Neural cell (in vitro differentiated cells): Measurements from ENCODE around the gene ISCU. TPM values are rescaled to one million over a fixed set of nuclear protein-coding genes. Genes with fewer than 3 reads are reported as not detected.
"Not testable (repeated sequence)": the region's sequence is repeated elsewhere in the genome, so short reads cannot be mapped to it uniquely, and the experiment has no call there.

Source experiments
- H2AFZ ChIP-seq: fragments of 200-600, 300-800 bp; sonication (generic), shearing (Covaris generic); 2 replicates; pipeline ENCODE4 v1.6.0; 2014; ENCODE audit warnings: low read depth, mild to moderate bottlenecking, antibody characterized with exemption, low read length, moderate library complexity
- H3F3A ChIP-seq: fragments of 200-600 bp; shearing (Covaris generic); 2 replicates; pipeline ENCODE4 v1.6.1; 2016; ENCODE audit warnings: mild to moderate bottlenecking, moderate library complexity, mixed read lengths, antibody characterized with exemption, low read length; ENCODE audit not compliant: insufficient read depth, poor library complexity, severe bottlenecking
- H3K27ac ChIP-seq: fragments of 200-600, 300-800 bp; sonication (generic), shearing (Covaris generic); 2 replicates; pipeline ENCODE4 v1.5.1; 2014; ENCODE audit warnings: mild to moderate bottlenecking, low read length, moderate library complexity
- H3K27me3 ChIP-seq: fragments of 300-800, 200-600 bp; sonication (generic), shearing (Covaris generic); 2 replicates; pipeline ENCODE4 v1.6.0; 2014; ENCODE audit warnings: mild to moderate bottlenecking, low read depth, low read length, moderate library complexity; ENCODE audit not compliant: insufficient read depth
- H3K36me3 ChIP-seq: fragments of 300-800, 200-600 bp; sonication (generic), shearing (Covaris generic); 2 replicates; pipeline ENCODE4 v1.5.1; 2014; ENCODE audit warnings: mild to moderate bottlenecking, antibody characterized with exemption, low read length, moderate library complexity; ENCODE audit not compliant: insufficient read depth
- H3K4me2 ChIP-seq: fragments of 300-800, 200-600 bp; sonication (generic), shearing (Covaris generic); 2 replicates; pipeline ENCODE4 v1.6.0; 2014; ENCODE audit warnings: mild to moderate bottlenecking, low read length
- H3K4me3 ChIP-seq: fragments of 300-800, 200-600 bp; sonication (generic), shearing (Covaris generic); 2 replicates; pipeline ENCODE4 v1.5.1; 2014; ENCODE audit warnings: mild to moderate bottlenecking, low read length, moderate library complexity
- H3K79me2 ChIP-seq: fragments of 200-600 bp; shearing (Covaris generic); replicated peaks from 2 replicates; pipeline ENCODE4 v1.6.0; 2014; ENCODE audit warnings: mild to moderate bottlenecking, low read length, moderate library complexity; ENCODE audit not compliant: insufficient read depth
- H3K9ac ChIP-seq: fragments of 300-800, 200-600 bp; sonication (generic), shearing (Covaris generic); 2 replicates; pipeline ENCODE4 v1.6.1; 2016; ENCODE audit warnings: mild to moderate bottlenecking, low read length, mixed read lengths
- H3K9me2 ChIP-seq: fragments of 200-600 bp; shearing (Covaris generic); 2 replicates; pipeline ENCODE4 v1.6.1; 2016; ENCODE audit warnings: mild to moderate bottlenecking, low read length, mixed read lengths; ENCODE audit not compliant: insufficient read depth
- H3K9me3 ChIP-seq: fragments of 200-600, 300-800 bp; sonication (generic), shearing (Covaris generic); 2 replicates; pipeline ENCODE4 v1.6.1; 2016; ENCODE audit warnings: mild to moderate bottlenecking, mixed run types, low read length, moderate library complexity, mixed read lengths
- H4K20me1 ChIP-seq: fragments of 200-600 bp; shearing (Covaris generic); 2 replicates; pipeline ENCODE4 v1.6.1; 2016; ENCODE audit warnings: mild to moderate bottlenecking, mixed run types; ENCODE audit not compliant: insufficient read depth
- CTCF ChIP-seq: fragments of 450-650 bp; IDR thresholded peaks from 2 replicates; pipeline ENCODE4 v1.5.1; 2014; ENCODE audit warnings: antibody characterized with exemption, mild to moderate bottlenecking, moderate library complexity; ENCODE audit not compliant: poor library complexity, severe bottlenecking
- EP300 ChIP-seq: fragments of 450-650 bp; conservative IDR thresholded peaks from 2 replicates; pipeline ENCODE4 v1.6.1; 2014; ENCODE audit warnings: antibody characterized with exemption, mild to moderate bottlenecking, moderate library complexity; ENCODE audit not compliant: poor library complexity, severe bottlenecking
- EZH2 ChIP-seq: fragments of 200-600, 300-800 bp; shearing (Covaris generic), sonication (generic); IDR thresholded peaks from 2 replicates; pipeline ENCODE4 v1.6.1; 2014; ENCODE audit warnings: antibody characterized with exemption, low read length, borderline replicate concordance, mild to moderate bottlenecking; ENCODE audit not compliant: insufficient read depth, poor library complexity, severe bottlenecking
- MXI1 ChIP-seq: fragments of 450-650 bp; conservative IDR thresholded peaks from 2 replicates; pipeline ENCODE4 v1.6.1; 2014; ENCODE audit warnings: antibody characterized with exemption, mild to moderate bottlenecking; ENCODE audit not compliant: poor library complexity, severe bottlenecking
- POLR2AphosphoS5 ChIP-seq: IDR thresholded peaks from 2 replicates; pipeline ENCODE4 v1.6.1; 2012
- RAD21 ChIP-seq: fragments of 450-650 bp; conservative IDR thresholded peaks from 2 replicates; pipeline ENCODE4 v1.6.1; 2014; ENCODE audit warnings: antibody characterized with exemption, mild to moderate bottlenecking, moderate library complexity
- REST ChIP-seq: IDR thresholded peaks from 2 replicates; pipeline ENCODE4 v1.6.1; 2012; ENCODE audit warnings: borderline replicate concordance
- SMC3 ChIP-seq: fragments of 450-650 bp; conservative IDR thresholded peaks from 2 replicates; pipeline ENCODE4 v1.6.1; 2014; ENCODE audit warnings: antibody characterized with exemption, mild to moderate bottlenecking, moderate library complexity; ENCODE audit not compliant: poor library complexity
- TAF1 ChIP-seq: IDR thresholded peaks from 2 replicates; pipeline ENCODE4 v1.6.1; 2012; ENCODE audit warnings: low read depth
- polyA plus RNA-seq: library from polyadenylated mRNA; depleted of rRNA; stranded (reverse); fragments of >200 nt; gene quantifications from 2 replicates; pipeline ENCODE4 v1.2.3, GENCODE V29; 2014

Gene ISCU
- polyA plus RNA-seq, 1 donor from 2014 or later: 164 TPM

DNA sequence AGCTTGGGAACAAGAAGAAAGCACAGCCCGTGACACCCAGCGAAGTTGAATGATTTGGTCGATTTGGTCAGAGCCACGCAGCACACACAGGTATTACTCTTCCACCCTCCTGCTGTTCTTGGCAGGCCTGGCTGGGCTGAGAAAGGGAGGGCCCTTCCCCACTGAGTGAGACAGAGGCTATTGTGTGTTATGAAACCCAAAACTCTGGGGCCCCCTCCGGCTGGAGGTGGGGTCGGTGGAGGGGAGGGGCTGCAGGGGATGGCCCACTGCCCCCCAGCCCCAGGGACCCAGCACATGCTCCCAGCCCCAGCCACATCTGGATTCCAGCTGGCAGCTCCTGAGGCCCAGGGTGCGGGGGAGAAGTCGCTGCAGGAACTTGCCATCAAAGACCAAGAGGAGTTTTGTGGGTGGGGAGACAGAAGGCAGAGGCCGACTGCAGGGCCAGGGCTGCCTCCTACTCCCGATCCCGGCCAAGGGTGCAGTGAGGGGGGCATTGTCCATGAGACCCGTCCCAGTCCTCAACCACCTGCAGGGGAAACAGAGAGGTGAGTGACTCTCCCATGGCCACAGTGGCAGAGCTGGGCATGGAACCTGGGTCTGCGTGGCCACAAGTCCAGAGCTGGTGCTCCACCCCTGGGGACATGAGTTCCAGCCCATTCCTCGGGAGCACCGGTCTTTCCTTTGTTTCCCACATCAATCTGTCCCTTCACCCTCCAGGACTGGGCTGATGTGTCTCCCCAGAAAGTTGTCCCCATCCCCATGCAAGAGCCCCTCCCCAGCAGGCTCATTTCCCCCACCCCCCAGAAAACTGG lies 26.8 kb downstream of the ISCU start:
- H3K27me3 ChIP-seq: no peaks in the 10 kb centered on the region
- H3K4me2 ChIP-seq: no peak overlapping the region
- H3K9me2 ChIP-seq: no peaks in the 10 kb centered on the region
- no peaks in the 10 kb centered on the region for H3K79me2 ChIP-seq
- no peak overlapping the region for H3K4me3 ChIP-seq
- TF ChIP-seq POLR2AphosphoS5: no peak
- TF ChIP-seq TAF1: no peak
- no peak for TF ChIP-seq SMC3
- no peak for TF ChIP-seq RAD21
- no peak for TF ChIP-seq MXI1
- no peak for TF ChIP-seq EZH2
- TF ChIP-seq EP300: no peak
- no peak for TF ChIP-seq REST
- TF ChIP-seq CTCF: no peak
- no peaks in the 10 kb centered on the region for H4K20me1 ChIP-seq
- H3F3A ChIP-seq: no peaks in the 10 kb centered on the region
- H3K9ac ChIP-seq: no peak overlapping the region
- H3K36me3 ChIP-seq: no peaks in the 10 kb centered on the region
- no peak overlapping the region for H3K27ac ChIP-seq
- no peak overlapping the region for H2AFZ ChIP-seq
- no peaks in the 10 kb centered on the region for H3K9me3 ChIP-seq

- Histone ChIP-seq H3K27ac (no peak overlapping the region), H3K9me3 (no peaks in the 10 kb centered on the region), H3K4me2 (no peak overlapping the region), H3K4me3 (no peak overlapping the region), H3K79me2 (no peaks in the 10 kb centered on the region), H2AFZ (no peak overlapping the region), H3K36me3 (no peaks in the 10 kb centered on the region), H4K20me1 (no peaks in the 10 kb centered on the region), H3K9me2 (no peaks in the 10 kb centered on the region), H3F3A (no peaks in the 10 kb centered on the region), H3K9ac (no peak overlapping the region), H3K27me3 (no peaks in the 10 kb centered on the region)
- no peak for TF ChIP-seq CTCF
- TF ChIP-seq RAD21: no peak
- TF ChIP-seq MXI1: no peak
- TF ChIP-seq EZH2: no peak
- TF ChIP-seq EP300: no peak
- TF ChIP-seq TAF1: no peak
- TF ChIP-seq REST: no peak
- TF ChIP-seq SMC3: no peak
- no peak for TF ChIP-seq POLR2AphosphoS5
Observed at GRCh38 chr12:108589840-108590229, 27.4 kb downstream of the ISCU start.

DNA sequence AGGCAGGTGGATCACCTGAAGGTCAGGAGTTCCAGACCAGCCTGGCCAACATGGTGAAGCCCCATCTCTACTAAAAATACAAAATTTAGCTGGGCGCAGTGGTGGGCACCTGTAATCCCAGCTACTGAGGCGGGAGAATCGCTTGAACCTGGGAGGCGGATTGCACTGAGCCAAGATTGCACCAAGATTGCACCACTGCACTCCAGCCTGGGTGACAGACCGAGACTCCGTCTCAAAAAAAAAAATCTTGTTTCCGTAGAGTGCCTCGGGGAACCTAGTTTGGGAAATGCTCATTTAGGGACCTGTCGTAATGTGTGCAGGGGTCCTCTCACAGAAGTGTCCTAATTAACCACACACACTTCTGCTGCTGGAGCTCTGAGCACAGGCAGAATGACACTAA lies 28.1 kb downstream of the ISCU start:
- not testable (repeated sequence) for H4K20me1 ChIP-seq, H3K9ac ChIP-seq, H3K27ac ChIP-seq, H3K36me3 ChIP-seq, H3K4me2 ChIP-seq, H3K4me3 ChIP-seq, H3K9me3 ChIP-seq, H2AFZ ChIP-seq, H3K27me3 ChIP-seq, H3K79me2 ChIP-seq, H3K9me2 ChIP-seq, H3F3A ChIP-seq
